Activated naive CD4-positive, alpha-beta T cell treated with anti-CD3 and anti-CD28 coated beads, Interleukin-2, amount 50 U/mL, for 24 hours (primary cell): ENCODE data around the gene DNMT3B.
"Not testable (repeated sequence)": the region's sequence is repeated elsewhere in the genome, so short reads cannot be mapped to it uniquely, and the experiment has no call there.

ENCODE experiments used
- H3K27ac Mint-ChIP-seq: one replicate; pipeline ENCODE4 v1.8.0; 2021; ENCODE audit warnings: mild to moderate bottlenecking, mixed read lengths
- H3K27me3 Mint-ChIP-seq: one replicate; pipeline ENCODE4 v1.8.0; 2021; ENCODE audit warnings: mixed read lengths
- H3K36me3 Mint-ChIP-seq: one replicate; pipeline ENCODE4 v1.8.0; 2021; ENCODE audit warnings: mixed read lengths
- H3K4me1 Mint-ChIP-seq: one replicate; pipeline ENCODE4 v1.8.0; 2021; ENCODE audit warnings: mixed read lengths
- H3K4me3 Mint-ChIP-seq: one replicate; pipeline ENCODE4 v1.8.0; 2021; ENCODE audit warnings: mild to moderate bottlenecking, mixed read lengths
- H3K9me3 Mint-ChIP-seq: one replicate; pipeline ENCODE4 v1.8.0; 2021; ENCODE audit warnings: mixed read lengths

DNMT3B gene

GRCh38 chr20:32797571-32797970, 35.4 kb downstream of the DNMT3B start:
- H3K36me3 Mint-ChIP-seq, H3K27me3 Mint-ChIP-seq, H3K27ac Mint-ChIP-seq, H3K4me3 Mint-ChIP-seq, H3K9me3 Mint-ChIP-seq: not testable (repeated sequence)
- H3K4me1 Mint-ChIP-seq: peaks cover 43% of the 10 kb centered on the region

- H3K36me3 Mint-ChIP-seq: no peaks in the 10 kb centered on the region
- no peaks in the 10 kb centered on the region for H3K27me3 Mint-ChIP-seq
- no peaks in the 10 kb centered on the region for H3K9me3 Mint-ChIP-seq
- H3K4me1 Mint-ChIP-seq: peaks cover 36% of the 10 kb centered on the region
- no peak overlapping the region for H3K4me3 Mint-ChIP-seq
- H3K27ac Mint-ChIP-seq: no peak overlapping the region
Measured at GRCh38 chr20:32798046-32798981, 36.1 kb downstream of the DNMT3B start.

GRCh38 chr20:32803092-32803491, 40.9 kb downstream of the DNMT3B start:
- Mint-ChIP-seq H3K4me1 (no peaks in the 10 kb centered on the region), H3K4me3 (no peak overlapping the region), H3K36me3 (no peaks in the 10 kb centered on the region), H3K27me3 (no peaks in the 10 kb centered on the region), H3K9me3 (no peaks in the 10 kb centered on the region), H3K27ac (peak overlapping the region; percentile 25)

GRCh38 chr20:32804022-32804715, 42.0 kb downstream of the DNMT3B start:
- Mint-ChIP-seq H3K9me3 (no peaks in the 10 kb centered on the region), H3K36me3 (no peaks in the 10 kb centered on the region), H3K27ac (peak overlapping the region; percentile 56), H3K27me3 (no peaks in the 10 kb centered on the region), H3K4me3 (no peak overlapping the region), H3K4me1 (no peaks in the 10 kb centered on the region)

- H3K27ac Mint-ChIP-seq: no peak overlapping the region
- H3K9me3 Mint-ChIP-seq: no peaks in the 10 kb centered on the region
- no peak overlapping the region for H3K4me3 Mint-ChIP-seq
- no peaks in the 10 kb centered on the region for H3K27me3 Mint-ChIP-seq
- no peaks in the 10 kb centered on the region for H3K36me3 Mint-ChIP-seq
- no peaks in the 10 kb centered on the region for H3K4me1 Mint-ChIP-seq
Measured at GRCh38 chr20:32804817-32805216, 42.6 kb downstream of the DNMT3B start.

- Mint-ChIP-seq H3K4me1 (no peaks in the 10 kb centered on the region), H3K27ac (no peak overlapping the region), H3K36me3 (no peaks in the 10 kb centered on the region)
Measured at GRCh38 chr20:32805721-32806120, 43.5 kb downstream of the DNMT3B start.

GRCh38 chr20:32806356-32806755, 44.2 kb downstream of the DNMT3B start:
- Mint-ChIP-seq H3K4me1 (no peaks in the 10 kb centered on the region), H3K4me3 (no peak overlapping the region), H3K27me3 (no peaks in the 10 kb centered on the region), H3K36me3 (no peaks in the 10 kb centered on the region), H3K27ac (no peak overlapping the region), H3K9me3 (no peaks in the 10 kb centered on the region)

More at GRCh38 chr20:32805721-32806120, 43.5 kb downstream of the DNMT3B start:
- no peaks in the 10 kb centered on the region for H3K9me3 Mint-ChIP-seq
- no peaks in the 10 kb centered on the region for H3K27me3 Mint-ChIP-seq
- no peak overlapping the region for H3K4me3 Mint-ChIP-seq

- H3K27me3 Mint-ChIP-seq: no peaks in the 10 kb centered on the region
- no peaks in the 10 kb centered on the region for H3K4me1 Mint-ChIP-seq
- no peak overlapping the region for H3K27ac Mint-ChIP-seq
- no peaks in the 10 kb centered on the region for H3K36me3 Mint-ChIP-seq
- H3K9me3 Mint-ChIP-seq: no peaks in the 10 kb centered on the region
- no peak overlapping the region for H3K4me3 Mint-ChIP-seq
Measured at GRCh38 chr20:32807706-32808105, 45.5 kb downstream of the DNMT3B start.

- H3K36me3 Mint-ChIP-seq: no peaks in the 10 kb centered on the region
- H3K4me1 Mint-ChIP-seq: no peaks in the 10 kb centered on the region
- no peaks in the 10 kb centered on the region for H3K9me3 Mint-ChIP-seq
- no peak overlapping the region for H3K27ac Mint-ChIP-seq
- H3K4me3 Mint-ChIP-seq: no peak overlapping the region
- no peaks in the 10 kb centered on the region for H3K27me3 Mint-ChIP-seq
Measured at GRCh38 chr20:32808438-32808837, 46.3 kb downstream of the DNMT3B start.

GRCh38 chr20:32809907-32810306, 47.7 kb downstream of the DNMT3B start:
- Mint-ChIP-seq H3K27me3 (no peaks in the 10 kb centered on the region), H3K4me3 (no peak overlapping the region), H3K36me3 (no peaks in the 10 kb centered on the region), H3K4me1 (no peaks in the 10 kb centered on the region), H3K27ac (no peak overlapping the region), H3K9me3 (no peaks in the 10 kb centered on the region)

- Mint-ChIP-seq H3K36me3 (no peaks in the 10 kb centered on the region), H3K9me3 (no peaks in the 10 kb centered on the region), H3K4me3 (no peak overlapping the region), H3K27me3 (no peaks in the 10 kb centered on the region), H3K27ac (no peak overlapping the region), H3K4me1 (no peaks in the 10 kb centered on the region)
Measured at GRCh38 chr20:32810941-32811340, 48.8 kb downstream of the DNMT3B start.

GRCh38 chr20:32811886-32812285, 49.7 kb downstream of the DNMT3B start:
- Mint-ChIP-seq H3K27me3 (no peaks in the 10 kb centered on the region), H3K27ac (no peak overlapping the region), H3K36me3 (no peaks in the 10 kb centered on the region), H3K4me1 (no peaks in the 10 kb centered on the region), H3K9me3 (no peaks in the 10 kb centered on the region), H3K4me3 (no peak overlapping the region)

GRCh38 chr20:32819992-32820697, 58.0 kb downstream of the DNMT3B start:
- H3K4me3 Mint-ChIP-seq: peak overlapping the region; percentile 84
- peak overlapping the region; percentile 90 for H3K27ac Mint-ChIP-seq
- H3K27me3 Mint-ChIP-seq: no peaks in the 10 kb centered on the region
- H3K9me3 Mint-ChIP-seq: no peaks in the 10 kb centered on the region
- H3K36me3 Mint-ChIP-seq: peaks cover 2% of the 10 kb centered on the region
- peaks cover 40% of the 10 kb centered on the region for H3K4me1 Mint-ChIP-seq

GRCh38 chr20:32820698-32821377, 58.7 kb downstream of the DNMT3B start:
- no peaks in the 10 kb centered on the region for H3K27me3 Mint-ChIP-seq
- peaks cover 45% of the 10 kb centered on the region for H3K4me1 Mint-ChIP-seq
- peaks cover 2% of the 10 kb centered on the region for H3K36me3 Mint-ChIP-seq
- peak overlapping the region; percentile 84 for H3K4me3 Mint-ChIP-seq
- H3K27ac Mint-ChIP-seq: peak overlapping the region; percentile 90
- H3K9me3 Mint-ChIP-seq: no peaks in the 10 kb centered on the region

- Mint-ChIP-seq H3K36me3 (peaks cover 4% of the 10 kb centered on the region), H3K4me3 (peak overlapping the region; percentile 84), H3K4me1 (peaks cover 50% of the 10 kb centered on the region), H3K27me3 (no peaks in the 10 kb centered on the region), H3K9me3 (no peaks in the 10 kb centered on the region), H3K27ac (peak overlapping the region; percentile 90)
Measured at GRCh38 chr20:32822225-32822624, 60.0 kb downstream of the DNMT3B start.
